HepG2 (cell line): Measurements from ENCODE around the gene PPIP5K1.

Source experiments
- EP300 ChIP-seq, 3 experiments: sonication (generic) in 1 of 3; formaldehyde crosslinking in 1 of 3; IDR thresholded peaks; 2 replicates each; pipeline versions ENCODE4 v1.5.1 to v1.6.1; 2011 to 2020; ENCODE audit warnings: low read depth in 2 of 3, low read length in 2 of 3, borderline replicate concordance in 1 of 3, improper control_type of control experiment in 1 of 3, mild to moderate bottlenecking in 1 of 3, missing genetic modification reagents in 1 of 3, moderate library complexity in 1 of 3
- EZH2 ChIP-seq: conservative IDR thresholded peaks from 2 replicates; pipeline ENCODE4 v1.6.1; 2012; ENCODE audit warnings: mild to moderate bottlenecking, low read depth, low read length, moderate library complexity
- JUNB ChIP-seq: sonication (generic); formaldehyde crosslinking; IDR thresholded peaks from 2 replicates; pipeline ENCODE4 v1.8.0; 2022; ENCODE audit warnings: missing genetic modification reagents, mild to moderate bottlenecking, borderline replicate concordance
- MAFK ChIP-seq, 2 experiments: IDR thresholded peaks in 1 of 2; conservative IDR thresholded peaks in 1 of 2; 2 replicates each; pipeline ENCODE4 v1.6.1; 2011; ENCODE audit warnings: improper control_type of control experiment in 2 of 2, low read length in 2 of 2
- RBM39 ChIP-seq: fragments of 200-400 bp; formaldehyde crosslinking; IDR thresholded peaks from one replicate; pipeline ENCODE4 v1.6.1; 2018; ENCODE audit warnings: antibody characterized with exemption, mild to moderate bottlenecking, low read depth, low read length; ENCODE audit not compliant: poor library complexity, severe bottlenecking
- RNF2 ChIP-seq: fragments of 450-650 bp; conservative IDR thresholded peaks from 2 replicates; pipeline ENCODE4 v1.6.1; 2016; ENCODE audit warnings: low read depth
- SNAPC2 ChIP-seq: sonication (generic); formaldehyde crosslinking; IDR thresholded peaks from 2 replicates; pipeline ENCODE4 v1.8.1; 2022; ENCODE audit warnings: mild to moderate bottlenecking, missing genetic modification reagents
- SP1 ChIP-seq, 2 experiments: fragments of 450-650 bp in 1 of 2; sonication (generic) in 1 of 2; formaldehyde crosslinking in 1 of 2; IDR thresholded peaks; 2 replicates each; pipeline versions ENCODE4 v1.4.0 to v1.6.1; 2016 to 2020; ENCODE audit warnings: missing genetic modification reagents in 1 of 2
- ZNF263 ChIP-seq: sonication (generic); formaldehyde crosslinking; IDR thresholded peaks from 2 replicates; pipeline ENCODE4 v1.4.0; 2020; ENCODE audit warnings: missing genetic modification reagents
- TF ChIP-seq, protein P1 (sequence below): sonication (generic); formaldehyde crosslinking; IDR thresholded peaks from 2 replicates; pipeline ENCODE4 v1.5.0; 2020; ENCODE audit warnings: mild to moderate bottlenecking, missing genetic modification reagents, moderate library complexity
- TF ChIP-seq, protein P2 (sequence below): fragments of 450-650 bp; IDR thresholded peaks from 2 replicates; pipeline ENCODE4 v1.6.1; 2017; ENCODE audit warnings: mild to moderate bottlenecking
- TF ChIP-seq, protein P3 (sequence below): sonication (generic); formaldehyde crosslinking; IDR thresholded peaks from 2 replicates; pipeline ENCODE4 v1.8.0; 2022; ENCODE audit warnings: mild to moderate bottlenecking, missing genetic modification reagents
- TF ChIP-seq, protein P4 (sequence below): sonication (generic); formaldehyde crosslinking; IDR thresholded peaks from 2 replicates; pipeline ENCODE4 v1.9.0; 2021; ENCODE audit warnings: mild to moderate bottlenecking, missing genetic modification reagents
- TF ChIP-seq, protein P5 (sequence below): sonication (generic); formaldehyde crosslinking; conservative IDR thresholded peaks from 2 replicates; pipeline ENCODE4 v1.4.0; 2020; ENCODE audit warnings: missing genetic modification reagents

DNA sequence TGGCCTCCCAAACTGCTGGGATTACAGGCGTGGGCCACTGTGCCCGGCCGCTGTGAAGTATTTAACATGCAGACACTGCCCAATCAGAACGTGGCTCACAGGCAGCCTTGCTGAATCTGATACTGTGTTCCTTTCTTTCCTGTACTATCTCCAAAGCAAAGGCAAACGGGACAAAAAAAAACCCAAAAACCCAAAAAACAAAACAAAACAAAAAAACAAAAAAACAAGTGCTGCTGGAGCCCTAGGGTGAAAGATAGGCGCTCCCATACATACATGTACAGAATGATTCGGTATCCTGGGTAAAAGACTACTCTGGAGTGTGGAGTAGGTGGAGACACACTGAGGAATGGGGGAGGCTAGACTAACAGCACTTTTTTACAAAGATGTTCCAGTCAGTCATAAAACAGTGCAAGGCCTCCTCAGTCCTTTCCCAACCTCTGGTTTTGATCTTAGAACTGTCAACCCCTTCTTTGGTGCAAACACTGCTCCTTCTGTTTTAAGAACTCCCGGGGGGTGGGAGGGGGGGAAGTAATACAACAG, 80.3 kb downstream of the PPIP5K1 start:
- TF ChIP-seq RBM39 (no peak), MAFK (conservative IDR thresholded peaks at IDR 0.05 in 1 of 2, IDR thresholded peaks at IDR 0.05 in 1 of 2; ENCODE audit: low read length in 2 of 2) (no peak), SNAPC2 (CRISPR knock-in tag) (no peak), EP300 (IDR thresholded peaks at IDR 0.05; ENCODE audit: low read depth in 2 of 2, low read length in 2 of 2) (no peak), EP300 (CRISPR knock-in tag; IDR thresholded peaks at IDR 0.05; ENCODE audit: borderline replicate concordance) (no peak), RNF2 (no peak), JUNB (CRISPR knock-in tag) (no peak), SP1 (IDR thresholded peaks at IDR 0.05) (no peak), SP1 (CRISPR knock-in tag; IDR thresholded peaks at IDR 0.05) (no peak), EZH2 (no peak), ZNF263 (CRISPR knock-in tag) (no peak)
- TF ChIP-seq, protein P1, sequence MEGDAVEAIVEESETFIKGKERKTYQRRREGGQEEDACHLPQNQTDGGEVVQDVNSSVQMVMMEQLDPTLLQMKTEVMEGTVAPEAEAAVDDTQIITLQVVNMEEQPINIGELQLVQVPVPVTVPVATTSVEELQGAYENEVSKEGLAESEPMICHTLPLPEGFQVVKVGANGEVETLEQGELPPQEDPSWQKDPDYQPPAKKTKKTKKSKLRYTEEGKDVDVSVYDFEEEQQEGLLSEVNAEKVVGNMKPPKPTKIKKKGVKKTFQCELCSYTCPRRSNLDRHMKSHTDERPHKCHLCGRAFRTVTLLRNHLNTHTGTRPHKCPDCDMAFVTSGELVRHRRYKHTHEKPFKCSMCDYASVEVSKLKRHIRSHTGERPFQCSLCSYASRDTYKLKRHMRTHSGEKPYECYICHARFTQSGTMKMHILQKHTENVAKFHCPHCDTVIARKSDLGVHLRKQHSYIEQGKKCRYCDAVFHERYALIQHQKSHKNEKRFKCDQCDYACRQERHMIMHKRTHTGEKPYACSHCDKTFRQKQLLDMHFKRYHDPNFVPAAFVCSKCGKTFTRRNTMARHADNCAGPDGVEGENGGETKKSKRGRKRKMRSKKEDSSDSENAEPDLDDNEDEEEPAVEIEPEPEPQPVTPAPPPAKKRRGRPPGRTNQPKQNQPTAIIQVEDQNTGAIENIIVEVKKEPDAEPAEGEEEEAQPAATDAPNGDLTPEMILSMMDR (CRISPR knock-in tag), result no peak
- TF ChIP-seq, protein P2, sequence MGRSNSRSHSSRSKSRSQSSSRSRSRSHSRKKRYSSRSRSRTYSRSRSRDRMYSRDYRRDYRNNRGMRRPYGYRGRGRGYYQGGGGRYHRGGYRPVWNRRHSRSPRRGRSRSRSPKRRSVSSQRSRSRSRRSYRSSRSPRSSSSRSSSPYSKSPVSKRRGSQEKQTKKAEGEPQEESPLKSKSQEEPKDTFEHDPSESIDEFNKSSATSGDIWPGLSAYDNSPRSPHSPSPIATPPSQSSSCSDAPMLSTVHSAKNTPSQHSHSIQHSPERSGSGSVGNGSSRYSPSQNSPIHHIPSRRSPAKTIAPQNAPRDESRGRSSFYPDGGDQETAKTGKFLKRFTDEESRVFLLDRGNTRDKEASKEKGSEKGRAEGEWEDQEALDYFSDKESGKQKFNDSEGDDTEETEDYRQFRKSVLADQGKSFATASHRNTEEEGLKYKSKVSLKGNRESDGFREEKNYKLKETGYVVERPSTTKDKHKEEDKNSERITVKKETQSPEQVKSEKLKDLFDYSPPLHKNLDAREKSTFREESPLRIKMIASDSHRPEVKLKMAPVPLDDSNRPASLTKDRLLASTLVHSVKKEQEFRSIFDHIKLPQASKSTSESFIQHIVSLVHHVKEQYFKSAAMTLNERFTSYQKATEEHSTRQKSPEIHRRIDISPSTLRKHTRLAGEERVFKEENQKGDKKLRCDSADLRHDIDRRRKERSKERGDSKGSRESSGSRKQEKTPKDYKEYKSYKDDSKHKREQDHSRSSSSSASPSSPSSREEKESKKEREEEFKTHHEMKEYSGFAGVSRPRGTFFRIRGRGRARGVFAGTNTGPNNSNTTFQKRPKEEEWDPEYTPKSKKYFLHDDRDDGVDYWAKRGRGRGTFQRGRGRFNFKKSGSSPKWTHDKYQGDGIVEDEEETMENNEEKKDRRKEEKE, result no peak
- TF ChIP-seq, protein P3, sequence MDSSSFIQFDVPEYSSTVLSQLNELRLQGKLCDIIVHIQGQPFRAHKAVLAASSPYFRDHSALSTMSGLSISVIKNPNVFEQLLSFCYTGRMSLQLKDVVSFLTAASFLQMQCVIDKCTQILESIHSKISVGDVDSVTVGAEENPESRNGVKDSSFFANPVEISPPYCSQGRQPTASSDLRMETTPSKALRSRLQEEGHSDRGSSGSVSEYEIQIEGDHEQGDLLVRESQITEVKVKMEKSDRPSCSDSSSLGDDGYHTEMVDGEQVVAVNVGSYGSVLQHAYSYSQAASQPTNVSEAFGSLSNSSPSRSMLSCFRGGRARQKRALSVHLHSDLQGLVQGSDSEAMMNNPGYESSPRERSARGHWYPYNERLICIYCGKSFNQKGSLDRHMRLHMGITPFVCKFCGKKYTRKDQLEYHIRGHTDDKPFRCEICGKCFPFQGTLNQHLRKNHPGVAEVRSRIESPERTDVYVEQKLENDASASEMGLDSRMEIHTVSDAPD (CRISPR knock-in tag), result no peak
- TF ChIP-seq, protein P4, sequence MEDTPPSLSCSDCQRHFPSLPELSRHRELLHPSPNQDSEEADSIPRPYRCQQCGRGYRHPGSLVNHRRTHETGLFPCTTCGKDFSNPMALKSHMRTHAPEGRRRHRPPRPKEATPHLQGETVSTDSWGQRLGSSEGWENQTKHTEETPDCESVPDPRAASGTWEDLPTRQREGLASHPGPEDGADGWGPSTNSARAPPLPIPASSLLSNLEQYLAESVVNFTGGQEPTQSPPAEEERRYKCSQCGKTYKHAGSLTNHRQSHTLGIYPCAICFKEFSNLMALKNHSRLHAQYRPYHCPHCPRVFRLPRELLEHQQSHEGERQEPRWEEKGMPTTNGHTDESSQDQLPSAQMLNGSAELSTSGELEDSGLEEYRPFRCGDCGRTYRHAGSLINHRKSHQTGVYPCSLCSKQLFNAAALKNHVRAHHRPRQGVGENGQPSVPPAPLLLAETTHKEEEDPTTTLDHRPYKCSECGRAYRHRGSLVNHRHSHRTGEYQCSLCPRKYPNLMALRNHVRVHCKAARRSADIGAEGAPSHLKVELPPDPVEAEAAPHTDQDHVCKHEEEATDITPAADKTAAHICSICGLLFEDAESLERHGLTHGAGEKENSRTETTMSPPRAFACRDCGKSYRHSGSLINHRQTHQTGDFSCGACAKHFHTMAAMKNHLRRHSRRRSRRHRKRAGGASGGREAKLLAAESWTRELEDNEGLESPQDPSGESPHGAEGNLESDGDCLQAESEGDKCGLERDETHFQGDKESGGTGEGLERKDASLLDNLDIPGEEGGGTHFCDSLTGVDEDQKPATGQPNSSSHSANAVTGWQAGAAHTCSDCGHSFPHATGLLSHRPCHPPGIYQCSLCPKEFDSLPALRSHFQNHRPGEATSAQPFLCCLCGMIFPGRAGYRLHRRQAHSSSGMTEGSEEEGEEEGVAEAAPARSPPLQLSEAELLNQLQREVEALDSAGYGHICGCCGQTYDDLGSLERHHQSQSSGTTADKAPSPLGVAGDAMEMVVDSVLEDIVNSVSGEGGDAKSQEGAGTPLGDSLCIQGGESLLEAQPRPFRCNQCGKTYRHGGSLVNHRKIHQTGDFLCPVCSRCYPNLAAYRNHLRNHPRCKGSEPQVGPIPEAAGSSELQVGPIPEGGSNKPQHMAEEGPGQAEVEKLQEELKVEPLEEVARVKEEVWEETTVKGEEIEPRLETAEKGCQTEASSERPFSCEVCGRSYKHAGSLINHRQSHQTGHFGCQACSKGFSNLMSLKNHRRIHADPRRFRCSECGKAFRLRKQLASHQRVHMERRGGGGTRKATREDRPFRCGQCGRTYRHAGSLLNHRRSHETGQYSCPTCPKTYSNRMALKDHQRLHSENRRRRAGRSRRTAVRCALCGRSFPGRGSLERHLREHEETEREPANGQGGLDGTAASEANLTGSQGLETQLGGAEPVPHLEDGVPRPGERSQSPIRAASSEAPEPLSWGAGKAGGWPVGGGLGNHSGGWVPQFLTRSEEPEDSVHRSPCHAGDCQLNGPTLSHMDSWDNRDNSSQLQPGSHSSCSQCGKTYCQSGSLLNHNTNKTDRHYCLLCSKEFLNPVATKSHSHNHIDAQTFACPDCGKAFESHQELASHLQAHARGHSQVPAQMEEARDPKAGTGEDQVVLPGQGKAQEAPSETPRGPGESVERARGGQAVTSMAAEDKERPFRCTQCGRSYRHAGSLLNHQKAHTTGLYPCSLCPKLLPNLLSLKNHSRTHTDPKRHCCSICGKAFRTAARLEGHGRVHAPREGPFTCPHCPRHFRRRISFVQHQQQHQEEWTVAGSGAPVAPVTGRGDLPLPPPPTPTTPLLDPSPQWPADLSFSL (CRISPR knock-in tag), result no peak
- TF ChIP-seq, protein P5, sequence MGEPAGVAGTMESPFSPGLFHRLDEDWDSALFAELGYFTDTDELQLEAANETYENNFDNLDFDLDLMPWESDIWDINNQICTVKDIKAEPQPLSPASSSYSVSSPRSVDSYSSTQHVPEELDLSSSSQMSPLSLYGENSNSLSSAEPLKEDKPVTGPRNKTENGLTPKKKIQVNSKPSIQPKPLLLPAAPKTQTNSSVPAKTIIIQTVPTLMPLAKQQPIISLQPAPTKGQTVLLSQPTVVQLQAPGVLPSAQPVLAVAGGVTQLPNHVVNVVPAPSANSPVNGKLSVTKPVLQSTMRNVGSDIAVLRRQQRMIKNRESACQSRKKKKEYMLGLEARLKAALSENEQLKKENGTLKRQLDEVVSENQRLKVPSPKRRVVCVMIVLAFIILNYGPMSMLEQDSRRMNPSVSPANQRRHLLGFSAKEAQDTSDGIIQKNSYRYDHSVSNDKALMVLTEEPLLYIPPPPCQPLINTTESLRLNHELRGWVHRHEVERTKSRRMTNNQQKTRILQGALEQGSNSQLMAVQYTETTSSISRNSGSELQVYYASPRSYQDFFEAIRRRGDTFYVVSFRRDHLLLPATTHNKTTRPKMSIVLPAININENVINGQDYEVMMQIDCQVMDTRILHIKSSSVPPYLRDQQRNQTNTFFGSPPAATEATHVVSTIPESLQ, result no peak
